Brain microvascular endothelial cell (primary cell): ENCODE data around the gene CUTA.
"Not testable (repeated sequence)": the region's sequence is repeated elsewhere in the genome, so short reads cannot be mapped to it uniquely, and the experiment has no call there.

ENCODE experiments used
- DNase-seq: peaks from one replicate; pipeline ENCODE4 v3.0.0-alpha.2; 2020
- H3K27ac ChIP-seq: fragments of 250-450 bp; sonication (Bioruptor Pico); 2 replicates; pipeline ENCODE4 v1.5.1; 2020; ENCODE audit warnings: mild to moderate bottlenecking, moderate library complexity
- H3K27me3 ChIP-seq: fragments of 250-450 bp; sonication (Bioruptor Pico); replicated peaks from 2 replicates; pipeline ENCODE4 v1.5.1; 2020; ENCODE audit warnings: mild to moderate bottlenecking
- H3K36me3 ChIP-seq: fragments of 250-450 bp; sonication (Bioruptor Pico); replicated peaks from 2 replicates; pipeline ENCODE4 v1.5.1; 2020; ENCODE audit warnings: mild to moderate bottlenecking
- H3K4me3 ChIP-seq: 2 replicates; pipeline ENCODE4 v1.5.1; 2011; ENCODE audit warnings: low read depth, mild to moderate bottlenecking, control low read depth, low read length, moderate library complexity
- in situ Hi-C: cut with HindIII; loops from 2 replicates; pipeline ENCODE4 v1.10.0; 2017; ENCODE audit warnings: low sequenced_read_pairs, low pct_ligation_motif_present
- TF ChIP-seq, protein P1 (sequence below): IDR thresholded peaks from 2 replicates; pipeline ENCODE4 v1.5.1; 2011; ENCODE audit warnings: low read depth, mild to moderate bottlenecking, moderate library complexity, low read length, control low read depth, inconsistent platforms; ENCODE audit errors: missing control alignments

Gene CUTA

GRCh38 chr6:33410050-33410710 lies 7.7 kb downstream of the CUTA start:
- peak; percentile 95 for DNase-seq
- TF ChIP-seq, protein P1, sequence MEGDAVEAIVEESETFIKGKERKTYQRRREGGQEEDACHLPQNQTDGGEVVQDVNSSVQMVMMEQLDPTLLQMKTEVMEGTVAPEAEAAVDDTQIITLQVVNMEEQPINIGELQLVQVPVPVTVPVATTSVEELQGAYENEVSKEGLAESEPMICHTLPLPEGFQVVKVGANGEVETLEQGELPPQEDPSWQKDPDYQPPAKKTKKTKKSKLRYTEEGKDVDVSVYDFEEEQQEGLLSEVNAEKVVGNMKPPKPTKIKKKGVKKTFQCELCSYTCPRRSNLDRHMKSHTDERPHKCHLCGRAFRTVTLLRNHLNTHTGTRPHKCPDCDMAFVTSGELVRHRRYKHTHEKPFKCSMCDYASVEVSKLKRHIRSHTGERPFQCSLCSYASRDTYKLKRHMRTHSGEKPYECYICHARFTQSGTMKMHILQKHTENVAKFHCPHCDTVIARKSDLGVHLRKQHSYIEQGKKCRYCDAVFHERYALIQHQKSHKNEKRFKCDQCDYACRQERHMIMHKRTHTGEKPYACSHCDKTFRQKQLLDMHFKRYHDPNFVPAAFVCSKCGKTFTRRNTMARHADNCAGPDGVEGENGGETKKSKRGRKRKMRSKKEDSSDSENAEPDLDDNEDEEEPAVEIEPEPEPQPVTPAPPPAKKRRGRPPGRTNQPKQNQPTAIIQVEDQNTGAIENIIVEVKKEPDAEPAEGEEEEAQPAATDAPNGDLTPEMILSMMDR = no peak
- in situ Hi-C loops = no loop called here
- Histone ChIP-seq H3K4me3 (peak overlapping the region; percentile 68), H3K36me3 (peaks cover 26% of the 10 kb centered on the region), H3K27ac (peak overlapping the region; percentile 91), H3K27me3 (no peaks in the 10 kb centered on the region)

GRCh38 chr6:33407132-33407718 lies 10.7 kb downstream of the CUTA start:
- H3K27ac ChIP-seq = no peak overlapping the region
- in situ Hi-C loops = no loop called here
- H3K4me3 ChIP-seq = no peak overlapping the region
- peaks cover 5% of the 10 kb centered on the region for H3K36me3 ChIP-seq
- no peaks in the 10 kb centered on the region for H3K27me3 ChIP-seq
- TF ChIP-seq, protein P1 = peak; percentile 34
- DNase-seq = no peak

- Histone ChIP-seq H3K27ac (no peak overlapping the region), H3K4me3 (no peak overlapping the region), H3K27me3 (no peaks in the 10 kb centered on the region), H3K36me3 (peaks cover 5% of the 10 kb centered on the region)
- TF ChIP-seq, protein P1 = no peak
- no peak for DNase-seq
- in situ Hi-C loops = no loop called here
Observed at GRCh38 chr6:33406126-33406525, 11.8 kb downstream of the CUTA start.

GRCh38 chr6:33405386-33405940 lies 12.4 kb downstream of the CUTA start:
- Histone ChIP-seq H3K36me3 (peaks cover 5% of the 10 kb centered on the region), H3K27me3 (no peaks in the 10 kb centered on the region), H3K27ac (no peak overlapping the region), H3K4me3 (no peak overlapping the region)
- TF ChIP-seq, protein P1 = no peak
- DNase-seq = no peak
- in situ Hi-C loops = no loop called here

DNA sequence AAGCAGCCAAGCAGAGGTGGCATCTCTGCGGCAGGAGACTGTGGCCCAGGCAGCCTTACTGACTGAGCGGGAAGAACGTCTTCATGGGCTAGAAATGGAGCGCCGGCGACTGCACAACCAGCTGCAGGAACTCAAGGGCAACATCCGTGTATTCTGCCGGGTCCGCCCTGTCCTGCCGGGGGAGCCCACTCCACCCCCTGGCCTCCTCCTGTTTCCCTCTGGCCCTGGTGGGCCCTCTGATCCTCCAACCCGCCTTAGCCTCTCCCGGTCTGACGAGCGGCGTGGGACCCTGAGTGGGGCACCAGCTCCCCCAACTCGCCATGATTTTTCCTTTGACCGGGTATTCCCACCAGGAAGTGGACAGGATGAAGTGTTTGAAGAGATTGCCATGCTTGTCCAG lies 13.0 kb downstream of the CUTA start:
- no peak for DNase-seq
- TF ChIP-seq, protein P1 = no peak
- no peak overlapping the region for H3K27ac ChIP-seq
- in situ Hi-C loops = no loop called here
- H3K27me3 ChIP-seq = no peaks in the 10 kb centered on the region
- H3K36me3 ChIP-seq = peaks cover 5% of the 10 kb centered on the region
- no peak overlapping the region for H3K4me3 ChIP-seq

DNA sequence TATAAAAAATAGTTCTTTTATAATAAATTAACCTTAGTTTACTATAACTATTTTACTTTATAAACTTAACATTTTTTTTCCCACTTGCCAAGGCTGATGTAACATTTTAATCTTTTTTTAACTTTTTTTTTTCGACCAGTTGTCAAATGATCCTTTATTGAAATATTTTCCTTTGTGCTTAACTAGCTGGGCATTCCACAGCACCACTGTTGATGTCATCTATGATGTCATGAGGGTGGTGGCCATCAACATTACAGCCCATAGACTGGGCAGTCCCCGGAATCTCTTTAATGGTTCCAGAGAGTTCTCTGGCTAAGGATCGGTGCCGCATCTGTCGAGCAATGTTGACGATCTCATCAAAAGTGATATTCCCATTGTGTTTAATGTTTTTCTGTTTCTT lies 18.0 kb downstream of the CUTA start:
- H3K4me3 ChIP-seq, in situ Hi-C loops, H3K27me3 ChIP-seq, H3K36me3 ChIP-seq, H3K27ac ChIP-seq, DNase-seq: not testable (repeated sequence)

DNA sequence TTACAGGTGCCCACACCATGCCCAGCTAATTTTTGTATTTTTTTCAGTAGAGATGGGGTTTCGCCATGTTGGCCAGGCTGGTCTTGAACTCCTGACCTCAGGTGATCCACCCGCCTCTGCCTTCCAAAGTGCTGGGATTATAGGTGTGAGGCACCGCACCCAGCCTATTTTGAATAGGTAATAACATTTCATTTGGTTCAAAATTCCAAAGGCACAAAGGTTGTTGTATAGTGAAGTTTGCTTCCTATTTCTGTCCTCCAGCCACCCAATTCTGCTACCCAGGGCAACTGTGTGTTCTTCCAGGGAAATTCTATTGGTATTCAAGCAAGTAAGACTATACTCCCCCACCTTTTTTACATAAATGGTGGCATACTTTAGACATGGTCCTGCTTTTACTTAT lies 19.3 kb downstream of the CUTA start:
- H3K27me3 ChIP-seq, in situ Hi-C loops, H3K36me3 ChIP-seq, DNase-seq, H3K27ac ChIP-seq, H3K4me3 ChIP-seq: not testable (repeated sequence)
